Fibroblast of lung (primary cell): ENCODE data around the gene C3orf70. TPM values are rescaled to one million over a fixed set of nuclear protein-coding genes. Genes with fewer than 3 reads are reported as not detected.

ENCODE experiments used
- DNase-seq, 2 donors: peaks; one replicate each; pipeline versions ENCODE4 v3.0.0 to v3.0.0-alpha.2; 2010; ENCODE audit warnings: low read depth in 2 of 2
- H2AFZ ChIP-seq: 2 replicates; pipeline ENCODE4 v1.5.1; 2012; ENCODE audit warnings: low read length, control low read depth, inconsistent platforms
- H3K27ac ChIP-seq: 2 replicates; pipeline ENCODE4 v1.5.1; 2011; ENCODE audit warnings: low read length, control low read depth; ENCODE audit not compliant: insufficient read depth
- H3K27me3 ChIP-seq: 2 replicates; pipeline ENCODE4 v1.5.1; 2011; ENCODE audit warnings: mild to moderate bottlenecking, low read length; ENCODE audit not compliant: control insufficient read depth, insufficient read depth
- H3K36me3 ChIP-seq: 2 replicates; pipeline ENCODE4 v1.5.1; 2011; ENCODE audit warnings: low read length; ENCODE audit not compliant: control insufficient read depth, insufficient read depth
- H3K4me1 ChIP-seq: 2 replicates; pipeline ENCODE4 v1.5.1; 2011; ENCODE audit warnings: low read length; ENCODE audit not compliant: control insufficient read depth, insufficient read depth; ENCODE audit errors: extremely low read depth
- H3K4me2 ChIP-seq: 2 replicates; pipeline ENCODE4 v1.5.1; 2011; ENCODE audit warnings: low read length, control low read depth; ENCODE audit not compliant: insufficient read depth; ENCODE audit errors: extremely low read depth
- H3K4me3 ChIP-seq, 4 experiments: fragments of 200-600 bp in 1 of 4; sonication (generic) in 1 of 4; replicated peaks in 1 of 4; 2 replicates each; pipeline ENCODE4 v1.5.1; 2011 to 2016; ENCODE audit warnings: low read length in 4 of 4, low read depth in 3 of 4, mild to moderate bottlenecking in 3 of 4, control low read depth in 2 of 4, inconsistent platforms in 1 of 4, mixed read lengths in 1 of 4; ENCODE audit not compliant: insufficient read depth in 1 of 4; ENCODE audit errors: control extremely low read depth in 1 of 4
- H3K79me2 ChIP-seq: 2 replicates; pipeline ENCODE4 v1.5.1; 2012; ENCODE audit warnings: mild to moderate bottlenecking, low read length, inconsistent platforms; ENCODE audit not compliant: control insufficient read depth, insufficient read depth
- H3K9ac ChIP-seq: 2 replicates; pipeline ENCODE4 v1.5.1; 2011; ENCODE audit warnings: mild to moderate bottlenecking, low read length, control low read depth; ENCODE audit not compliant: insufficient read depth
- H3K9me3 ChIP-seq: 2 replicates; pipeline ENCODE4 v1.5.1; 2012; ENCODE audit warnings: low read depth, low read length; ENCODE audit not compliant: control insufficient read depth, insufficient read depth
- H4K20me1 ChIP-seq: 2 replicates; pipeline ENCODE4 v1.5.1; 2011; ENCODE audit warnings: low read length; ENCODE audit not compliant: control insufficient read depth, insufficient read depth; ENCODE audit errors: extremely low read depth
- CTCF ChIP-seq, 2 donors: IDR thresholded peaks in 1 of 2; conservative IDR thresholded peaks in 1 of 2; 1 replicate in 1 of 2; 2 replicates in 1 of 2; pipeline ENCODE4 v1.5.1; 2011 to 2012; ENCODE audit warnings: low read length in 2 of 2, control low read depth in 1 of 2, inconsistent platforms in 1 of 2, low read depth in 1 of 2, mild to moderate bottlenecking in 1 of 2
- EZH2 ChIP-seq: IDR thresholded peaks from 2 replicates; pipeline ENCODE4 v1.5.1; 2012; ENCODE audit warnings: low read length, control low read depth, mild to moderate bottlenecking; ENCODE audit errors: missing control alignments
- polyA plus RNA-seq, 2 donors: library from polyadenylated mRNA; depleted of rRNA in 1 of 2; stranded (reverse) in 1 of 2; unstranded in 1 of 2; fragments of >200 nt; gene quantifications; 2 replicates each; pipeline ENCODE4 v1.2.1, GENCODE V29; 2011 to 2012; ENCODE audit warnings: missing spikeins in 1 of 2
- total RNA-seq: library from RNA; depleted of rRNA; stranded (reverse); fragments of >200 nt; gene quantifications from 2 replicates; pipeline ENCODE4 v1.2.1, GENCODE V29; 2014

The C3orf70 gene
- total and polyA plus RNA-seq, 2 donors (not counting 1 experiment from before 2014, with no cell fraction given): 0.33 to 4.7 TPM

- H3K4me1 ChIP-seq: no peaks in the 10 kb centered on the region
- H3K79me2 ChIP-seq: no peaks in the 10 kb centered on the region
- TF ChIP-seq CTCF (conservative IDR thresholded peaks at IDR 0.05 in 1 of 2, IDR thresholded peaks at IDR 0.05 in 1 of 2; ENCODE audit: low read depth in 1 of 2, low read length in 2 of 2): no peak
- no peak for TF ChIP-seq EZH2
- H3K4me3 ChIP-seq: no peak overlapping the region
- H3K9ac ChIP-seq: no peak overlapping the region
- no peaks in the 10 kb centered on the region for H3K9me3 ChIP-seq
- no peak overlapping the region for H2AFZ ChIP-seq
- H3K27ac ChIP-seq: no peak overlapping the region
- DNase-seq: no peak
- H3K27me3 ChIP-seq: no peaks in the 10 kb centered on the region
- no peak overlapping the region for H3K4me2 ChIP-seq
- no peaks in the 10 kb centered on the region for H3K36me3 ChIP-seq
- H4K20me1 ChIP-seq: no peaks in the 10 kb centered on the region
These were observed 65.4 kb downstream of the C3orf70 start for GRCh38 chr3:185087419-185087818.

DNA sequence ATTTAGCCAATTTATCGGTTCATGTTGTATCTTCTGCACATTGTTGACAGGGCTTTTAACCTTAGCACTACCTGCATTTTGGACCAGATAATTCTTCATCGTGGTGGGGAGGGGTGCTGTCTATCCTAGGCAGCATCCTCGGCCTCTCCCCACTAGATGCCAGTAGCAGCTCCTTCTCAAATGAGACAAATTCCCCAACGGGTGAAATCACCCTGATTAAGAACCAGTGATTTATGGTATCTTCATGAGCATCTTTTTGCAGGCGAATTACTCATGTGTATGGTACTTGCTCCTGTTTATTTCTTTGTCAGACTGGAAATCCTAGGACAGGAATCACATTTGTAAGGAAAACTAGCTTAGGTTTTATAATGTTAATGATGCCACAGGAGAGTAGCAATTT is 68.0 kb downstream of the C3orf70 start:
- peak in 1 of 2 donors; percentile 80 for DNase-seq
- H3K79me2 ChIP-seq: no peaks in the 10 kb centered on the region
- H3K27me3 ChIP-seq: no peaks in the 10 kb centered on the region
- H2AFZ ChIP-seq: no peak overlapping the region
- H3K9me3 ChIP-seq: no peaks in the 10 kb centered on the region
- no peaks in the 10 kb centered on the region for H3K4me1 ChIP-seq
- H3K36me3 ChIP-seq: no peaks in the 10 kb centered on the region
- no peaks in the 10 kb centered on the region for H4K20me1 ChIP-seq
- no peak overlapping the region for H3K9ac ChIP-seq
- TF ChIP-seq EZH2 (no peak), CTCF (conservative IDR thresholded peaks at IDR 0.05 in 1 of 2, IDR thresholded peaks at IDR 0.05 in 1 of 2; ENCODE audit: low read depth in 1 of 2, low read length in 2 of 2) (no peak)
- no peak overlapping the region for H3K27ac ChIP-seq
- no peak overlapping the region for H3K4me2 ChIP-seq
- H3K4me3 ChIP-seq: no peak overlapping the region

- H3K27me3 ChIP-seq: no peaks in the 10 kb centered on the region
- H2AFZ ChIP-seq: no peak overlapping the region
- no peaks in the 10 kb centered on the region for H3K4me1 ChIP-seq
- H4K20me1 ChIP-seq: no peaks in the 10 kb centered on the region
- no peak overlapping the region for H3K9ac ChIP-seq
- H3K9me3 ChIP-seq: no peaks in the 10 kb centered on the region
- DNase-seq: no peak
- no peaks in the 10 kb centered on the region for H3K36me3 ChIP-seq
- H3K27ac ChIP-seq: no peak overlapping the region
- H3K4me2 ChIP-seq: no peak overlapping the region
- H3K4me3 ChIP-seq: no peak overlapping the region
- TF ChIP-seq EZH2 (no peak), CTCF (conservative IDR thresholded peaks at IDR 0.05 in 1 of 2, IDR thresholded peaks at IDR 0.05 in 1 of 2; ENCODE audit: low read depth in 1 of 2, low read length in 2 of 2) (no peak)
- H3K79me2 ChIP-seq: no peaks in the 10 kb centered on the region
These were observed 68.5 kb downstream of the C3orf70 start for GRCh38 chr3:185084402-185084801.
